Neural cell (in vitro differentiated cells): Measurements from ENCODE around the gene STC2.

Experiments used
- EP300 ChIP-seq: fragments of 450-650 bp; conservative IDR thresholded peaks from 2 replicates; pipeline ENCODE4 v1.6.1; 2014; ENCODE audit warnings: antibody characterized with exemption, mild to moderate bottlenecking, moderate library complexity; ENCODE audit not compliant: poor library complexity, severe bottlenecking
- EZH2 ChIP-seq: fragments of 200-600, 300-800 bp; shearing (Covaris generic), sonication (generic); IDR thresholded peaks from 2 replicates; pipeline ENCODE4 v1.6.1; 2014; ENCODE audit warnings: antibody characterized with exemption, low read length, borderline replicate concordance, mild to moderate bottlenecking; ENCODE audit not compliant: insufficient read depth, poor library complexity, severe bottlenecking
- POLR2AphosphoS5 ChIP-seq: IDR thresholded peaks from 2 replicates; pipeline ENCODE4 v1.6.1; 2012
- RAD21 ChIP-seq: fragments of 450-650 bp; conservative IDR thresholded peaks from 2 replicates; pipeline ENCODE4 v1.6.1; 2014; ENCODE audit warnings: antibody characterized with exemption, mild to moderate bottlenecking, moderate library complexity
- SMC3 ChIP-seq: fragments of 450-650 bp; conservative IDR thresholded peaks from 2 replicates; pipeline ENCODE4 v1.6.1; 2014; ENCODE audit warnings: antibody characterized with exemption, mild to moderate bottlenecking, moderate library complexity; ENCODE audit not compliant: poor library complexity
- TAF1 ChIP-seq: IDR thresholded peaks from 2 replicates; pipeline ENCODE4 v1.6.1; 2012; ENCODE audit warnings: low read depth
- TF ChIP-seq, protein P1 (sequence below): fragments of 450-650 bp; IDR thresholded peaks from 2 replicates; pipeline ENCODE4 v1.5.1; 2014; ENCODE audit warnings: antibody characterized with exemption, mild to moderate bottlenecking, moderate library complexity; ENCODE audit not compliant: poor library complexity, severe bottlenecking

DNA sequence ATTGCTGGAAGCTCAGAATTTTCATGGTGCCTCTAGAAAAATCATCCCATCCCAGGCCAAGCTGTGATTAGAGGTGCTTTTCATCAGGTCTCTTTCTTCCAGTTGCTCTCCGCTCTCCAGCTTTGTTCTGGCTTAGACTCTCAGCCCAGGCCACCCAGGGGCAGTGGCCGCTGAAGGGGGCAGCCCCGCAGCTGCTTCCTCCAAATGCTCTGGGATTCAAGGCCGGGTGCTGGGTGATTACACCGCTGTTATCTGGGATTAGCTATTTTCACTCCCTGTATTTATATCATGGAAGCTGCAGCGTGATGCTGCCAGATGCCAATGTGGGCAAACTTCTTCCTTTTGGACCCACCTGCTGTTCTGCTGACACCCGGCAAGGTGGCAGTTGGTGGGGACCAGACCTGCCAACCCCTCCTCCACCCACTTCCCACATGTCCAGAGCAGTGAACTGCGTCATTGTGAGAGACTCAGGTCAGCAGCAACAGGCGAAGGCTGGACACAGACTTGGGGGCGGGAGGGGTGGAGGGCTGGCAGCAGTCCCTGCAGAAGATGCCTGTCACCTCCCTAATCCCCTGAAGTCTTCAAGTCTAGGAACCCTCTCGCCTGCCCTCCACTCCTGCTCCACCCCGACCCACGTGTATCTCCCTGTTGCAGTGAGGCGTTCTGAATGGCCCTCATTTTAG, 59.3 kb downstream of the STC2 start:
- TF ChIP-seq RAD21 (no peak), EZH2 (no peak), SMC3 (no peak), POLR2AphosphoS5 (no peak), TAF1 (no peak), EP300 (no peak)
- TF ChIP-seq, protein P1, sequence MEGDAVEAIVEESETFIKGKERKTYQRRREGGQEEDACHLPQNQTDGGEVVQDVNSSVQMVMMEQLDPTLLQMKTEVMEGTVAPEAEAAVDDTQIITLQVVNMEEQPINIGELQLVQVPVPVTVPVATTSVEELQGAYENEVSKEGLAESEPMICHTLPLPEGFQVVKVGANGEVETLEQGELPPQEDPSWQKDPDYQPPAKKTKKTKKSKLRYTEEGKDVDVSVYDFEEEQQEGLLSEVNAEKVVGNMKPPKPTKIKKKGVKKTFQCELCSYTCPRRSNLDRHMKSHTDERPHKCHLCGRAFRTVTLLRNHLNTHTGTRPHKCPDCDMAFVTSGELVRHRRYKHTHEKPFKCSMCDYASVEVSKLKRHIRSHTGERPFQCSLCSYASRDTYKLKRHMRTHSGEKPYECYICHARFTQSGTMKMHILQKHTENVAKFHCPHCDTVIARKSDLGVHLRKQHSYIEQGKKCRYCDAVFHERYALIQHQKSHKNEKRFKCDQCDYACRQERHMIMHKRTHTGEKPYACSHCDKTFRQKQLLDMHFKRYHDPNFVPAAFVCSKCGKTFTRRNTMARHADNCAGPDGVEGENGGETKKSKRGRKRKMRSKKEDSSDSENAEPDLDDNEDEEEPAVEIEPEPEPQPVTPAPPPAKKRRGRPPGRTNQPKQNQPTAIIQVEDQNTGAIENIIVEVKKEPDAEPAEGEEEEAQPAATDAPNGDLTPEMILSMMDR = no peak
